MM.1S (cell line): ENCODE measurements around the gene KCNQ1.

Experiments
- DNase-seq: peaks from one replicate; pipeline ENCODE4 v3.0.0-alpha.2; 2015
- H2AFZ ChIP-seq: fragments of 300-600 bp; sonication (generic); 2 replicates; pipeline ENCODE4 v1.6.0; 2016; ENCODE audit warnings: antibody characterized with exemption, low read length
- H3F3A ChIP-seq: fragments of 300-600 bp; sonication (generic); 2 replicates; pipeline ENCODE4 v1.6.1; 2016; ENCODE audit warnings: mild to moderate bottlenecking, antibody characterized with exemption, low read length, moderate library complexity, mixed read lengths; ENCODE audit not compliant: insufficient read depth
- H3K27ac ChIP-seq: fragments of 300-600 bp; sonication (generic); 2 replicates; pipeline ENCODE4 v1.5.1; 2016; ENCODE audit warnings: mild to moderate bottlenecking, low read length
- H3K27me3 ChIP-seq: fragments of 300-600 bp; sonication (generic); replicated peaks from 2 replicates; pipeline ENCODE4 v1.6.0; 2016; ENCODE audit warnings: low read length; ENCODE audit not compliant: insufficient read depth
- H3K36me3 ChIP-seq: fragments of 300-600 bp; sonication (generic); replicated peaks from 2 replicates; pipeline ENCODE4 v1.6.1; 2016; ENCODE audit warnings: mild to moderate bottlenecking, low read length, mixed read lengths; ENCODE audit not compliant: insufficient read depth
- H3K4me1 ChIP-seq: fragments of 300-600 bp; sonication (generic); 2 replicates; pipeline ENCODE4 v1.6.1; 2016; ENCODE audit warnings: low read length, mixed read lengths
- H3K4me2 ChIP-seq: fragments of 300-600 bp; sonication (generic); 2 replicates; pipeline ENCODE4 v1.6.0; 2016; ENCODE audit warnings: low read depth, low read length
- H3K4me3 ChIP-seq: fragments of 300-600 bp; sonication (generic); 2 replicates; pipeline ENCODE4 v1.5.1; 2016; ENCODE audit warnings: low read length, mixed read lengths
- H3K79me2 ChIP-seq: fragments of 300-600 bp; sonication (generic); 2 replicates; pipeline ENCODE4 v1.6.1; 2016; ENCODE audit warnings: mixed run types, low read length, mixed read lengths
- H3K9ac ChIP-seq: fragments of 300-600 bp; sonication (generic); 2 replicates; pipeline ENCODE4 v1.6.1; 2016; ENCODE audit warnings: low read length, mixed read lengths
- H3K9me2 ChIP-seq: fragments of 300-600 bp; sonication (generic); replicated peaks from 2 replicates; pipeline ENCODE4 v1.6.1; 2016; ENCODE audit warnings: mild to moderate bottlenecking, low read length, mixed read lengths; ENCODE audit not compliant: insufficient read depth
- H3K9me3 ChIP-seq: fragments of 300-600 bp; sonication (generic); replicated peaks from 2 replicates; pipeline ENCODE4 v1.6.1; 2016; ENCODE audit warnings: mild to moderate bottlenecking, low read length, mixed read lengths; ENCODE audit not compliant: insufficient read depth
- H4K20me1 ChIP-seq: fragments of 300-600 bp; sonication (generic); 2 replicates; pipeline ENCODE4 v1.6.1; 2016; ENCODE audit warnings: mild to moderate bottlenecking, low read length, moderate library complexity, mixed read lengths; ENCODE audit not compliant: insufficient read depth
- CTCF ChIP-seq: fragments of 300-600 bp; sonication (generic); IDR thresholded peaks from 2 replicates; pipeline ENCODE4 v1.5.1; 2016; ENCODE audit warnings: antibody characterized with exemption, low read length, mixed read lengths
- EZH2 ChIP-seq: fragments of 300-600 bp; sonication (generic); optimal IDR thresholded peaks from 2 replicates; pipeline ENCODE3; 2017; ENCODE audit warnings: low read depth, mild to moderate bottlenecking, antibody characterized with exemption, low read length, mixed read lengths
- EZH2phosphoT487 ChIP-seq: fragments of 300-600 bp; sonication (generic); IDR thresholded peaks from 2 replicates; pipeline ENCODE4 v1.6.1; 2018; ENCODE audit warnings: antibody characterized with exemption, low read length

KCNQ1 gene

GRCh38 chr11:2401436-2401984 lies 43.3 kb upstream of the KCNQ1 start:
- H3K4me1 ChIP-seq, result peaks cover 12% of the 10 kb centered on the region
- no peaks in the 10 kb centered on the region for H3F3A ChIP-seq
- peak overlapping the region; percentile 99 for H3K4me3 ChIP-seq
- peak overlapping the region; percentile 90 for H3K4me2 ChIP-seq
- H3K79me2 ChIP-seq, result peaks cover 31% of the 10 kb centered on the region
- TF ChIP-seq EZH2phosphoT487, result no peak
- peak; percentile 30 for TF ChIP-seq CTCF
- H3K9ac ChIP-seq, result peak overlapping the region; percentile 94
- H3K9me3 ChIP-seq, result no peaks in the 10 kb centered on the region
- no peaks in the 10 kb centered on the region for H3K36me3 ChIP-seq
- DNase-seq, result no peak
- no peaks in the 10 kb centered on the region for H4K20me1 ChIP-seq
- no peaks in the 10 kb centered on the region for H3K9me2 ChIP-seq
- no peak overlapping the region for H2AFZ ChIP-seq
- H3K27me3 ChIP-seq, result peaks cover 12% of the 10 kb centered on the region; the same call in 1 of the 2 replicates
- H3K27ac ChIP-seq, result no peak overlapping the region

GRCh38 chr11:2402106-2402505 lies 42.7 kb upstream of the KCNQ1 start:
- H3K27ac ChIP-seq, result no peak overlapping the region
- no peak for TF ChIP-seq EZH2phosphoT487
- no peak for TF ChIP-seq EZH2
- peak overlapping the region; percentile 90 for H3K4me2 ChIP-seq
- H3F3A ChIP-seq, result no peaks in the 10 kb centered on the region
- peaks cover 12% of the 10 kb centered on the region for H3K4me1 ChIP-seq
- peaks cover 31% of the 10 kb centered on the region for H3K79me2 ChIP-seq
- H3K9me2 ChIP-seq, result no peaks in the 10 kb centered on the region
- no peak overlapping the region for H2AFZ ChIP-seq
- DNase-seq, result no peak
- no peaks in the 10 kb centered on the region for H3K9me3 ChIP-seq
- no peak overlapping the region for H3K9ac ChIP-seq
- peaks cover 16% of the 10 kb centered on the region; the same call in 1 of the 2 replicates for H3K27me3 ChIP-seq
- H3K36me3 ChIP-seq, result no peaks in the 10 kb centered on the region
- 0 out of 2 replicates have a peak overlapping the region, but pooled peaks have one; percentile 99 for H3K4me3 ChIP-seq
- H4K20me1 ChIP-seq, result no peaks in the 10 kb centered on the region

- Histone ChIP-seq H4K20me1 (no peaks in the 10 kb centered on the region), H3K4me2 (no peak overlapping the region), H3K27ac (no peak overlapping the region), H3K9ac (no peak overlapping the region), H3K27me3 (peaks cover 26% of the 10 kb centered on the region), H3K79me2 (peaks cover 31% of the 10 kb centered on the region), H3K4me3 (no peak overlapping the region), H3K4me1 (peaks cover 12% of the 10 kb centered on the region), H2AFZ (no peak overlapping the region), H3K9me2 (no peaks in the 10 kb centered on the region), H3K36me3 (no peaks in the 10 kb centered on the region), H3K9me3 (no peaks in the 10 kb centered on the region), H3F3A (no peaks in the 10 kb centered on the region)
- TF ChIP-seq EZH2phosphoT487 (no peak), CTCF (no peak), EZH2 (no peak)
- no peak for DNase-seq
These were observed 41.7 kb upstream of the KCNQ1 start for GRCh38 chr11:2402890-2403645.

- peaks cover 6% of the 10 kb centered on the region for H3K4me1 ChIP-seq
- no peaks in the 10 kb centered on the region for H3K36me3 ChIP-seq
- H3K4me2 ChIP-seq, result no peak overlapping the region
- peaks cover 24% of the 10 kb centered on the region for H3K79me2 ChIP-seq
- H3K27ac ChIP-seq, result no peak overlapping the region
- no peak overlapping the region for H3K9ac ChIP-seq
- no peak overlapping the region for H2AFZ ChIP-seq
- peaks cover 43% of the 10 kb centered on the region for H3K27me3 ChIP-seq
- TF ChIP-seq EZH2phosphoT487, result no peak
- no peak for TF ChIP-seq EZH2
- no peak for TF ChIP-seq CTCF
- H3K4me3 ChIP-seq, result no peak overlapping the region
- H3K9me3 ChIP-seq, result no peaks in the 10 kb centered on the region
- no peaks in the 10 kb centered on the region for H3F3A ChIP-seq
- H4K20me1 ChIP-seq, result no peaks in the 10 kb centered on the region
- no peaks in the 10 kb centered on the region for H3K9me2 ChIP-seq
- DNase-seq, result no peak
These were observed 40.0 kb upstream of the KCNQ1 start for GRCh38 chr11:2404735-2405196.
